H4 (cell line): Measurements from ENCODE around the gene ABCC11. TPM values are rescaled to one million over a fixed set of nuclear protein-coding genes. Genes with fewer than 3 reads are reported as not detected.

ENCODE experiments used
- DNase-seq: peaks from one replicate; pipeline ENCODE4 v3.0.0-alpha.2; 2015; ENCODE audit warnings: low spot score
- total RNA-seq: library from RNA; depleted of rRNA; stranded (reverse); fragments of >200 nt; shearing (Covaris generic); gene quantifications from 2 replicates; pipeline ENCODE4 v1.2.3, GENCODE V29; 2014

ABCC11 gene
- total RNA-seq, 1 experiment from 2014 or later = 0.02 TPM

DNA sequence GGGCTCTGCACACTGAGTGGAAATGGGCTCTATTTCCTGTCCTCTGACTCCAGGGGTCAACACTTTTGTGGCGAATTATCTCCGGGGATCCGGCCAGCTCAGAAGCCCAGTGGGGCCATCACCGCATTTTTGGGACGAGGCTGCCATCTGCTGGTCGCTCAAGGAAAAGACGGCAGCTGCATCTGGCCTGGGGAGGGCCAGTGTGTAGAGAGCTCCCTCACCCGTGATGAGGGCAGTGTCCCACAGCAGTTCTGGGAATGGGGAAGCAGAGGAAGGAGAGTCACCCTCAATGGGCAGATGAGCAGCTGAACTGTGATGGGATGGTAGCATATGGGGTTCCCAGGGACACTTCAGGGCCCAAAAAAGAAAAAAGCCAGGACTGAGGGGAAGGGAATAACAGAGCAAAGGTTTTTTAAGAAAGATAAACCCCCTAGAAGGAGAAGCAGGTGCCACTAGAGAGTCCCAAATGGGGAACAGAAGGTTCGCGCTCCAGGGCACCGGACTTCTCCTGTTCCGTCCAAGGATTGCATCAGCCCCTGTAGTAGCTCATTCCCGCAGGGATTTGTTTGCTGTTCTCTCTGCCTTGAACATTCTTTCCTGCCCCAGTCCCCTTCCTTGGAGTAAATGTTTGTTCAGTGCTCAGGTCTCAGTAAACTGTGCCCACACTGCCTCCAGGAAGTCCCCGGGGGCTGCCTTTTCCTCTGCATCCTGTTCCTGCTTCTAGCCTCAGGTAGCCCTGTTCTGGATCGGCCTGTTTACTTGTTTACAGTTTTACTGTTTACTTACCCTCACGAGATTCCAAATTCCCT, 82.2 kb downstream of the ABCC11 start:
- DNase-seq = peak; percentile 69

DNA sequence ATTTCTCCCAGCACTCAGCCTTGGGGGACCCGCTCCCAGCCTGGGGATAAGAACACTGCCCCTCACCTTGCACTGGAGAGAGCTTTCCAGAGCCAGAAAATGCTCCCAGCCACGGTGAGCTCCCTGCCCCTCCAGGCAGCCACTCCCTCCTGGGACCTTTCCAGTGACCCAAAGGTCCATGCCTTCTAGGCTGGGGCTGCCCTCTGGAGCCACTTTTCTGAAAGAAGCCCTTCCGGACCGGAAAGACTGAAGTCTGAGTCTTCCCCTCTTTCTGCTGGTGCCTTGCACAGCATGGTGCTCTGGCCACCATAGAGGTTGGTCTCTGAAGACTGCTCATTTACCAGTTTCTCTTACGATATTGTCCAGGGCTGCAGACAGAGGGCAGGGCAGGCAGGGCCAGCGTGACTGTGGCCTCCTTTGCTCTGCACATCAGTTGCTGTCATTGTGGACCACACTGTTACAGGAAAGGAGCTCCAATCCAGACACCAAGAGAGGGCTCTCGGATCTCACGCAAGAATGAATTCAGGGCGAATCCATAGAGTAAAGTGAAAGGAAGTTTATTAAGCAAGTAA, 84.4 kb downstream of the ABCC11 start:
- no peak for DNase-seq

DNA sequence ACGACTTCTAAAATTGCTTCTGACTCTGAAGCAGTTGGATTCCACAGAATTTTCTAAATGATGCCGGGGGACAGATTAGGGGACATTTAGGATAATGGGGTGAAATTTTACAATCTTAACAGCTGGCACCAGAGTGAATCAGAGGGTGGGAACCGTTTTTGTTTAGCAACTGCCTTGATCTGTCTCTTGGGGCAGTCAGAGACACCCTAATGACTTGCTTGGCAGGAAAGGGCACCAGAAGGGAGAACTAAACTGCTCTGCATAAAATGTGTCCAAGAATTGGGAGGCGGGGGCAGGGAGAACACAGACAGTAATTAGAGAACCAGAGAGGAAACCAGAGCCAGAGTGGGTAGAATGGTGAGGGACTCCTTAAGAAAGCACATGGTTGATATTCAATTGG, 85.4 kb downstream of the ABCC11 start:
- no peak for DNase-seq

- no peak for DNase-seq
These were observed 86.8 kb downstream of the ABCC11 start for GRCh38 chr16:48160575-48160974.

DNA sequence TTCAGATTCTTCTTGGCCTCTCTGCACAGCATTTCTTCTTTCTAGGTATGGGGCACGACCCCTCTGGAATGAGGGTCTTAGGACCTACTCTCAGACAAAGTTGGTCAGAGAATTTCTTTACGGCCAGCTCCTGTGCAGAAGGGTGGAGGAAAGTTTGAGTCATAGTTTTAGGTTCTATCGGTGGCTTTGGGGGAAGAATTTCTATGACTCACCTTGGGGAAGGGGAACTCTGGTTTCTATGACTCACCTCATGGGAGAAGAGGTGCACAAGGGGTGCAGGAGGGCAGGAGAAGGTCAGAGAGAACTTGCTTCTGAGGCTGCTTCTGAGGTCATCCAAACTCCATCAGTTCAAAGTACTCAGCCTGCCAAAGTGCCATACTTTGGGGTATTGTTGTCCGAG, 89.0 kb downstream of the ABCC11 start:
- peak; percentile 62 for DNase-seq

DNA sequence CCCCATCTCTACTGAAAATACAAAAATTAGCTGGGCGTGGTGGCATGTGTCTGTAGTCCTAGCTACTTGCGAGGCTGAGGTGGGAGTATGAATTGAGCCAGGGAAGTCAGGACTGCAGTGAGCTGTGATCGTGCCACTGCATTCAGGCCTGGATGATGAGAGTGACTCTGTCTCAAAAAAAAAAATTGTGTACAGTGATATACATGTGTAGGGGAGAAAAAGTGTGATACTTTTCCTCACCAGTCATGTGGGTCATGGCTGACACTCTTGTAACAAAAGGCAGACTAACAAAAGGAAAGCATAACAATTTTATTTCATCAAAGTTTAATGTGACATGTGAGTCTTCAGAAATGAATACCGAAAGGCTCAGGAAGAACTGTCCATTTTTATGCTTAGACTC, 89.5 kb downstream of the ABCC11 start:
- DNase-seq = no peak

- DNase-seq = no peak
These were observed 90.0 kb downstream of the ABCC11 start for GRCh38 chr16:48157302-48157701.

GRCh38 chr16:48156790-48157209, 90.5 kb downstream of the ABCC11 start:
- peak; percentile 75 for DNase-seq

DNA sequence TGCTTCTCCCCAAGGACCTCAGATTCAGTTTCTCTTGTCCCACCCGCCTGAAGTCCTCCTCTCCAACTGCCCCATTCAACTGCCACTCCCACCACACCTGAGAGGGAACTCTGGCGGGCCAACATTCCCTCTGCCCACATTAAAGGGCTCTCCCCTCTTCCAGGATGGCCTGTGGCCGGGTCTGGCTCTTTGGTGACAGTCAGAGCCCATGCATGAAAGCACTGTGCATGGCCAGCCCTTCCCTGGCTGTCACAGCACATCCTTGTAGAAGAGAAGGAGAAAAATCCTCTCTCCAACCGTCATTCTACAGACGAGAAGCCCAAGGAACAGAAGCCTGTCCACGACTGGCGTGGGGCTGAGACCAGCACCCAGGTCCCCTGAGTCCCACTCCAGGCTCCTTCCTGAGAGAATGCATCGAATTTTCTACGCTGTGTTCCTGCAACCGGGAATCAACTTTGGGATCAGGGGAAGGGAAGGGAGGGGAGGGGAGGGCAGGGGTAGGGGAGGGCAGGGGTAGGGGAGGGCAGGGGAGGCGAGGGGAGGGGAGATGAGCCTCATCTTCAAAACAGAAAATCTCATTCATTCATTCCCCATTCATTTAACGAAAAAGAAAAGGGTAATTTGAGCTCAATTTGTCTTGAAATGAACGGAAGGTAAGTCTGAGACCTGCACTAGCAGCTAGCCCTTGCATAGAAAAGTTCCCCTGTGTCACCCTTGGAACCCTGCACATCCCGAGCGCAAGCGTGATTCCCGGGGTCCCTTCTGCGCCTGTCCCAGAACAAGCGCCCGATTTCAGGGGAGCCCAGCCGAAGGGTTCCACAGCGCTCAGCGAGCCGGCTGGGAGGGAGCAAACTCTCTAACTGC, 91.2 kb downstream of the ABCC11 start, which contains the start of gene ABCC12:
ABCC12 (minus strand) TSS at position 68 of the 864 bp plus-strand sequence. CDS start 9,569 bp downstream, outside the sequence.
- DNase-seq = no peak

- DNase-seq = no peak
These were observed 93.6 kb downstream of the ABCC11 start for GRCh38 chr16:48153774-48154173.

GRCh38 chr16:48152226-48152625, 95.1 kb downstream of the ABCC11 start:
- no peak for DNase-seq

DNA sequence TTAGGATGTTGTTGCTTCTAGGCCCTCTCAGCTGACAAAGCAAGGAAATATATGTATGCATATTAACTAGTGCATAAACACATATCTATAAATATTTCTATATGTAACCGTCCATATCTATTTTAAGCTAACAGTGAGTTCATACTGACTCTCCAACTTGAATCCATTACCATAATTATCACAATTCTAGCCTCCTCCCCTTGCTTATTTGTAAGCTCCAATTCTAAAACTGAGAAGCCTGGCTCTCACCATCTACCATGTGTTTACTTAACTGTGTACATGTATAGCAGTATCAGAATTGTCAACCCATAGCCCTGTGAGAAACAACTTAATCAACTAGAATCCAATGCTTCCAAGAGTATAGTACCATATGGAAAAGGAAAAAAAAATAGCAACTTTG, 96.6 kb downstream of the ABCC11 start:
- no peak for DNase-seq

- no peak for DNase-seq
These were observed 100.6 kb downstream of the ABCC11 start for GRCh38 chr16:48146710-48147109.

DNA sequence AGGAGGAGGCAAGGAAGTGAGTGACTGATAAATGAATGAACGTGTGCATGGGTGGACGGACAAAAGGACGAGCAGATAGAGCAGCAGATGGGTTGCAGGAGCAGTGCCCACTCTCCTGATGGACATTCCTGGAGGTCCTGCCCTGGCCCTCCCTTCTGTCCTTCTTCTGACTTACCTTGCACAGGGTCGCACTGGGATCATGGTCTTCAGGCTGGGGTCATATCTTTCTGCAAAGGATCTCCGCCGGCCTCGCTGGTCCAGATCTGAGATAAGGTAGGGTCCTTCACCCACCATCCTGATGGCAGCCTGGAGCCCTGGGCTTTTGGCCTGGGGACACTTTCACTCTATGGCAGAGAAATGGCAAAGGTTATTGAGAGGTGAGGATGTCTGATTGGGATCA, 101.2 kb downstream of the ABCC11 start:
- no peak for DNase-seq

DNA sequence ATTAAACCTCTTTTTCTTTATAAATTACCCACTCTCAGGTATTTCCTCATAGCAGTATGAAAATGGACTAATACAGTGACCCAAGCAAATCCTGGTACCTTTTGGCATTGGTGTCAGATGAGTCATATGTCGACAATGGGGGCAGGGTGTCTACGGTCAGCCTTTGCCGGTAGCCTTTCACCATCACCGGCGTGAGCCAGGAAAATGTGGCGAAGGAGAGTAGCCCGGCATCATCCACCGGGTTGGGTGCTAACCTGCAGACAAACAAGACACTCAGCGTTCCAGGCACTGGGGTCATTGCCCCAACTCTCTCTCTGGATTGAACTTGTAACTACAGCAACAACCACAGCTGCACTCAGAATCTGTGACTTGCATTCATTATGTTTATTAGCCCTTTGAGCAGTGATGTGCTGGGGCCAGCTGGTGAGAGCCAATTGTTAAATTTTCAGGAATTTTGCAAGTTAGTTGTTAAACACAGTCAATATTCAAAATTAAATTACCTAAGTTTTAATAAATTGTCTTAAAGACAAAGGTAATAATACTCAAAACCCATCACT, 103.4 kb downstream of the ABCC11 start:
- DNase-seq = no peak

DNA sequence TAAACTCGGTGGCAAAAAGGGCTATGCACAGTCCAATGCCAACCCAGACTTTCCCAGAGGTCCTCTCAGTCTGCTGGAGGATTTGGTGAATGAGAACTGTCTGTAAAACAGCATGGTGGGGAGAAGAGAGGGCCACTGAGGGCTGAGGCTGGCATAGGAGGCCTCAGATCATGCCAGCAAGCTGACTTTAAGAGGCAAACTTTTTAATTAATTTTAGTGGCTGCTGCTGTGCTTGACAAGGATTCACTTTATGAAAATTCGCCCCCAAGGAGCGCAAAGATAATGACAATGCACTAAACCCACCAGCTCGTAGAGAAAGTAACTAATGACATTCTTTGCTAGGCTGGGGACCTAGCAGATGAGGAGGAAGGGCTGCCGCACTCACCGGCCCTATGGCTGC, 106.5 kb downstream of the ABCC11 start:
- no peak for DNase-seq

GRCh38 chr16:48139517-48139916, 107.8 kb downstream of the ABCC11 start:
- DNase-seq = no peak

DNA sequence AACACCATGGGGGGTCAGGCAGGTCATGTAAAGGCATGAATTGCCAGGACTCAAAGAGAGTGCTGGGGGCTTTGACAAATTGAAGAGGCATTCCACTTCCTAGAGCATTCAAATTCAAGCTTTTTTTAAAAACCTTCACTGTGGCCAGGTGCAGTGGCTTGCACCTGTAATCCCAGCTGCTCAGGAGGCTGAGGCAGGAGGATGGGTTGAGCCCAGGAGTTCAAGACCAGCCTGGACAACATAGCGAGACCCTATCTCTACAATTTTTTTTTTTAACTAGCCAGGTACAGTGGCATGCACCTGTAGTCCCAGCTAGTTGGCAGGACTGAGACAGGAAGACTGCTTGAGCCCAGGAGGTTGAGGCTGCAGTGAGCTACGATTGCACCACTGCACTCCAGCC, 108.8 kb downstream of the ABCC11 start:
- DNase-seq = no peak

DNA sequence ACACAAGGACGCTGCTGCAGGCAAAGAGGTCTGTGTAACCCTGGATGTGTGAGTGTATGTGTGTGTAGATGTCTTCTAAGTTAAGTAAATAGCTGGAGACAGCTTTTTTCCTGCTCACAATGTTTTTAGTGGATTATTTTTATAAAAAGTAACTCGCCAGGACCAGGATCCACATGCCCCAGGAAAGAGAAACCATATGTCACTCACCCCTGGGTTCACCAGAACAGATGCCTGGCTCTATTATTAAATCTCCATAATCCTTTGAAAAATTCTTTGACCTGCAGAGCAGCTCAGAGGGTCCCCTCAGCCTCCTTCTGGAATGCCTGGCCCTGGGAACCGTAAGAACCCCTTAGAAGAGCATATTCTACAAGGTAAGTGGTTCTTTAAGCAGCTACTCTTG, 109.5 kb downstream of the ABCC11 start:
- DNase-seq = no peak

GRCh38 chr16:48136547-48137360, 110.6 kb downstream of the ABCC11 start:
- DNase-seq = no peak
